Effector memory CD4-positive, alpha-beta T cell (primary cell): ENCODE results near the gene SAMMSON.

Experiments used
- DNase-seq, 3 donors: peaks; one replicate each; pipeline ENCODE4 v3.0.0-alpha.2; 2020
- H3K27ac ChIP-seq: 2 replicates; pipeline ENCODE4 v1.7.0; 2013; ENCODE audit warnings: mild to moderate bottlenecking, low read length, moderate library complexity; ENCODE audit not compliant: insufficient read depth, poor library complexity, severe bottlenecking
- H3K27me3 ChIP-seq: replicated peaks from 2 replicates; pipeline ENCODE4 v1.7.0; 2013; ENCODE audit warnings: mild to moderate bottlenecking, low read length; ENCODE audit not compliant: insufficient read depth, control insufficient read depth, poor library complexity, severe bottlenecking
- H3K36me3 ChIP-seq: 2 replicates; pipeline ENCODE4 v1.7.0; 2013; ENCODE audit warnings: mild to moderate bottlenecking, low read length, moderate library complexity; ENCODE audit not compliant: control insufficient read depth, insufficient read depth
- H3K4me1 ChIP-seq: 2 replicates; pipeline ENCODE4 v1.7.0; 2013; ENCODE audit warnings: low read length, mild to moderate bottlenecking; ENCODE audit not compliant: control insufficient read depth, insufficient read depth, poor library complexity, severe bottlenecking
- H3K4me3 ChIP-seq: 2 replicates; pipeline ENCODE4 v1.7.0; 2013; ENCODE audit warnings: low read length, low read depth, mild to moderate bottlenecking; ENCODE audit not compliant: insufficient read depth, poor library complexity, severe bottlenecking
- H3K9me3 ChIP-seq: 2 replicates; pipeline ENCODE4 v1.7.0; 2013; ENCODE audit warnings: mild to moderate bottlenecking, low read length, moderate library complexity; ENCODE audit not compliant: control insufficient read depth

The SAMMSON gene

DNA sequence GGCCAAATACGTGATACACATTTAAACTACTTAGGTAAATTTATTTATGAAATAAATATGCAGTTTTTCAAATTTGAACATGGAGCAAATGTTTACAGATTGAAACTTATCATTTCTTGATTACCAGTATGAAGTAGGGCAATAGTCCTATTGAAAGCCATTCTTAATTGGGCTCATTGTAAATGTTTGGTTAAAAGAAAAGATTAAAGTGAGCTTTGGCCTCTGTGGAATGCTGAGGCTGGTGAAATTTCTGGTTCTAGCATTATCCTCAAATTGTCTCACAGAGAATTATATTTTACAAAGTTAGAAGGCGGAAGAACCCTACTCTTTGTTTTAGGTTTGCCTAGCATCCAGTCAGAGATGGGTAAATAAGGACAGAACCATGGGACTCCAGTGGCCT, 73.2 kb downstream of the SAMMSON start:
- no peak overlapping the region for H3K27ac ChIP-seq
- no peak for DNase-seq
- H3K9me3 ChIP-seq: no peaks in the 10 kb centered on the region
- no peaks in the 10 kb centered on the region for H3K4me1 ChIP-seq
- H3K36me3 ChIP-seq: no peaks in the 10 kb centered on the region
- no peak overlapping the region for H3K4me3 ChIP-seq
- H3K27me3 ChIP-seq: no peaks in the 10 kb centered on the region

- DNase-seq: no peak
- Histone ChIP-seq H3K27me3 (no peaks in the 10 kb centered on the region), H3K4me1 (no peaks in the 10 kb centered on the region), H3K27ac (no peak overlapping the region), H3K36me3 (no peaks in the 10 kb centered on the region), H3K4me3 (no peak overlapping the region), H3K9me3 (no peaks in the 10 kb centered on the region)
Measured at GRCh38 chr3:70075101-70075500, 75.6 kb downstream of the SAMMSON start.

DNA sequence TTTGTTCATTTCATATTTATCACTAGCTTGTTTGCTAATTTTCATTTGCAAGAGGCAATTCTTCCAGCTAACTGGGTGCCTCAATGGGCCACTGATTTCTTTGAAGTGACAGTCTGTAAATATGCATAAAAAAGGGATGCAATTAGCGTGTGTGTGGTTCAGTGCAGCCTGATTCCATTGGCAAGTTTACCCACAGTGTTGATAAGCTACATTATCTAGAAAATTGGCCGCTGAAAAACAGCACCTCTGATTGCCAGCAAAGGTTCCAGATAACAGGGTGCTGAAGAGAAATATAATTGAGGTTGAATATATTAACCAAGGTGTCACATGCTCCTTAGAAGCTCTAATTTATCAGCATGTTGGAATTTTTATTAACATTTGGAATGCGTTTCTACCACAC, 76.9 kb downstream of the SAMMSON start:
- Histone ChIP-seq H3K27me3 (no peaks in the 10 kb centered on the region), H3K36me3 (no peaks in the 10 kb centered on the region), H3K4me3 (no peak overlapping the region), H3K9me3 (no peaks in the 10 kb centered on the region), H3K4me1 (no peaks in the 10 kb centered on the region), H3K27ac (no peak overlapping the region)
- no peak for DNase-seq

- no peaks in the 10 kb centered on the region for H3K9me3 ChIP-seq
- no peak overlapping the region for H3K27ac ChIP-seq
- no peak overlapping the region for H3K4me3 ChIP-seq
- DNase-seq: no peak
- no peaks in the 10 kb centered on the region for H3K27me3 ChIP-seq
- no peaks in the 10 kb centered on the region for H3K36me3 ChIP-seq
- H3K4me1 ChIP-seq: no peaks in the 10 kb centered on the region
Measured at GRCh38 chr3:70078778-70079177, 79.2 kb downstream of the SAMMSON start.

DNA sequence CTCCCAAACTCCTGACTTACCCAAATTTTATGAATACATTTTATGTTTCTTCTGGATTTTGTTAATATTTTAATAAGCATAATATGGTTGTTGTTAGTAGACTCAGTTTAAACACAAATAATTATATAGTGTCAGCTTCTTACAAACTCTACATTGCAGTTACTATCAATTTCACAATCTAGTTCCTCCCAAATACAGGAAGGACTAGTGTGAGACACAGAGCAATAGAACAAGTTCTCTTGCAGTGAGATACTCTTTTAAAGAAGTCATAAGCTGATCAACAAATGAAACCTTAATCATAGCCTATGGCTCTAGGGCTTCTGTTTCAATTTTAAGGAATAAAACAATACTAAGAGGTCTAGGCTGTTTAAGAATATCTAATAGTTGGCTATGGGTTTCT, 86.1 kb downstream of the SAMMSON start:
- Histone ChIP-seq H3K9me3 (no peaks in the 10 kb centered on the region), H3K27ac (no peak overlapping the region), H3K36me3 (no peaks in the 10 kb centered on the region), H3K4me3 (no peak overlapping the region), H3K4me1 (no peaks in the 10 kb centered on the region), H3K27me3 (no peaks in the 10 kb centered on the region)
- no peak for DNase-seq

DNA sequence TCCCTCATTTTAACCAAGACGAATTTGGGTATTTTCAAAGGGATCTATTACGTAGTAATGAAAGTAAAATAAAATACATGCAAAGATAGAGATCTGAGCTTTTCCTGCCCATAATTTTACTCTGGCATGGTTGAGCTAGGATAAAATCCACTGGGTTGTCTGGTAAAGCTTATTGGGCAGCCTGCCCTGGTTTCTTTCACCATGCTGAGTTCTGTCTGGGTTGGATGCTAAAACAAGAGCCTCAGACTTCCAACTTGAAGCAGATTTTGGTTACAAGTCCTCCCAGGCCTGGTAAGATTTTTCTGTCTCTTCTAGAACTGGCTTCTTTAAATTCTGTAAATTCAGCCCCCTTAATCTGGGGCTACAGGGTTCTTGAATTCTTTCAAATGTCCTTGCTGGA, 86.8 kb downstream of the SAMMSON start:
- H3K36me3 ChIP-seq: no peaks in the 10 kb centered on the region
- H3K27ac ChIP-seq: no peak overlapping the region
- no peak overlapping the region for H3K4me3 ChIP-seq
- H3K27me3 ChIP-seq: no peaks in the 10 kb centered on the region
- DNase-seq: no peak
- H3K9me3 ChIP-seq: no peaks in the 10 kb centered on the region
- no peaks in the 10 kb centered on the region for H3K4me1 ChIP-seq

DNA sequence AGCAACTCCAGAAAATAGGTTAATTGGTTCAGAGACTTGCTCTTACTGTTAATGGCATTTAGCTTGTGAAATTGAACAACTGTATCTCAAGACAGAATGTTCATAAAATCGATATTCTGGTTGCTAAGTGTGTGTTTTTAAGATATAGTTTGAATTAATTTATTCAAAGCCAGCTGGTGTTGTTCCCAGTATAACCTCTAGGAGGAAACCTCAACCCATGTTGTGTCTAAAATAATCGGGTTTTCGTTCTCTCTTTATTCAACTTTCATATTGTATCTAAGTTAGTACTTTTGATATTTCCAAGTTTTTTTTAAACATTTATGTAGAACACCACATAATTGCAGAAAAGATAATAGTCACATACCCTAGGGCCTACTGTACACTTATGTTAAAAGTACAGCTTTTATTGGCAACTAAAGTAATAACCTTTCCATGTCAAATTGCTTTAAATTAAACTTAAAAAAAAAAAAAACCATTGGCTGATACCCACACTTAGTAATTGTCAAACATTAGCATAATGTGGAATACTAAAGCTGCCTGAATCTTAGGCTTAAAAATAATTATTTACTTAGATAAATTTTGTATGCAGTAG, 90.9 kb downstream of the SAMMSON start:
- DNase-seq: no peak
- no peaks in the 10 kb centered on the region for H3K27me3 ChIP-seq
- no peak overlapping the region for H3K4me3 ChIP-seq
- H3K9me3 ChIP-seq: no peaks in the 10 kb centered on the region
- H3K36me3 ChIP-seq: no peaks in the 10 kb centered on the region
- H3K4me1 ChIP-seq: no peaks in the 10 kb centered on the region
- no peak overlapping the region for H3K27ac ChIP-seq

DNA sequence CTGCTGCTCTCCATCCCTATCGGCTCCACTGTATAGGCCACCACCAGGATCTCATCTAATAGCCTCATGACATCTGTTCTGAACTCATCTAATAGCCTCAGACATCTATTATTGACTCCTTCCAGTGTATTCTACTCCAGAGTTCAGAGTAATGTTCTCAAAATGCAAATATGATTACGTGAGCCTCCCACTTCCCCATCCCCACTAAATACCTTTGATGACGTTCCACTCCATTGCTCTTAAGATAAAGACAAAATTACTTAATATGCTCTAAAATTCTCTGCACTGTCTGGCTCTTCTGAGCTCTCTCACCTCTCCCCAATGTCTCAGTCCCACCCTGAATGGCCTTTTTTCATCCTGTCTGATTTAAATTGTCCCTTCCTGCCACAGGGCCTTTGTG, 94.7 kb downstream of the SAMMSON start:
- Histone ChIP-seq H3K9me3 (no peaks in the 10 kb centered on the region), H3K27ac (no peak overlapping the region), H3K27me3 (no peaks in the 10 kb centered on the region), H3K36me3 (no peaks in the 10 kb centered on the region), H3K4me1 (no peaks in the 10 kb centered on the region), H3K4me3 (no peak overlapping the region)
- no peak for DNase-seq

- H3K4me3 ChIP-seq: no peak overlapping the region
- H3K36me3 ChIP-seq: no peaks in the 10 kb centered on the region
- H3K9me3 ChIP-seq: no peaks in the 10 kb centered on the region
- no peak overlapping the region for H3K27ac ChIP-seq
- no peaks in the 10 kb centered on the region for H3K4me1 ChIP-seq
- DNase-seq: no peak
- no peaks in the 10 kb centered on the region for H3K27me3 ChIP-seq
Measured at GRCh38 chr3:70095260-70095659, 95.7 kb downstream of the SAMMSON start.

GRCh38 chr3:70096376-70097066, 97.0 kb downstream of the SAMMSON start:
- H3K36me3 ChIP-seq: no peaks in the 10 kb centered on the region
- H3K4me1 ChIP-seq: no peaks in the 10 kb centered on the region
- DNase-seq: no peak
- H3K4me3 ChIP-seq: no peak overlapping the region
- H3K27ac ChIP-seq: no peak overlapping the region
- H3K9me3 ChIP-seq: no peaks in the 10 kb centered on the region
- H3K27me3 ChIP-seq: no peaks in the 10 kb centered on the region
